D341Med (cell line): ENCODE data around the gene DRC1.
A peak's percentile ranks its signal among the peaks of the same experiment; 100 is the strongest.
"Not testable (repeated sequence)": the region's sequence is repeated elsewhere in the genome, so short reads cannot be mapped to it uniquely, and the experiment has no call there.

Experiments
- DNase-seq: peaks from one replicate; pipeline ENCODE4 v3.0.0; 2012; ENCODE audit warnings: low spot score

Gene DRC1

DNA sequence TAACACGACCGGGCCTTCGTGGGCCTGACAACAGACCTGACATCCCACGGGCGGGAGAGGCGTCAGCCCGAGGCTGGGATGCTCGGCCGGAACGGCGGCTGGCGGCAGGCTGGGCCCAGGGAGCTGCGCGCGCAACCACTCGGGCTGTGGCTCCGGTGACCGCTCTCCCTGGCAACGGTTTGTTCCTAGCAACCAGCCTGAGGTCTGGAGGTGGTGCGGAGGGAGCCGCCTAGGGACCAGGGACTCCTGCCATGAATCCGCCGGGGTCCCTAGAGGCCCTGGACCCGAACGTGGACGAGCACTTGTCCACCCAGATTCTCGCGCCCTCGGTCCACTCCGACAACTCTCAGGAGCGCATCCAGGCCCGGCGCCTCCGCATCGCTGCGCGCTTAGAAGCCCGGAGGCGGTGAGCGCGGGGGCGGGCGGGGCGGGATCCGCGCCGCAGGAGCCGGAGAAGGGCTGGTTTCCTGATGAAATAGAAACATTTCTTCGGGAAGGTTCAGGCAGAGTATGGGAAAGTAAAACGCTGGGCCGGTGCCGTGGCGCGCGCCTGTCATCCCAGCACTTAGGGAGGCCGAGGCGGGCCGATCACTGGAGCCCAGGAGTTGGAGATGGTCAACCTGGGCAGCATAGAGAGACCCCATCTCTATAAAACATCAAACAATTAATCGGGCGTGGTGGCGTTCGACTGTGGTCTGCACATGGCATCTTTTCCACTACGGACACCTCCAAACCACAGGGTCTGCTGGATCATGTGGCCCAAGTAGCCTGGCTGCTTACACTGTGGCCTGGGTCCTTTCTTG, at the start of gene DRC1:
Gene DRC1, plus strand, starts transcription at position 182 of the 803 bp plus-strand sequence. Its CDS starts 70 bp downstream, at position 252.
- DNase-seq, result peak; percentile 53

DNA sequence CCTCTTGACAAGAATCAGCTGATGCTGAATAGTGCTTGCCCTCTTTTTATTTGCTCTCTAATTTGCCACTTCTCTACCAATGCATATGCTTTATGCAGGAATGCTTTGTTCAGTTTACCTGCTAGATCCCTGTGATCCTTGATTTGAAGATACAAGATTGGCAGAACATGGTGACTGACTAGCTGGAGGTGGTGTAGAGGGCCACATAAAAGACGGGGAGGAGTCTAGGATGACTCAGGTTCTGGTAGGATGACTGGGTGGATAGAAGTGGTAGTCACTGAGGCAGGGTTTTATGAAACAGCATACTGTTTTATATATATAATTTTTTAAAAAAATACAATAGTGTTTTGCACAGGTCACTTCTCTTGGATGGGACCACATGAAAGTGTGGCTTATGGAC, 48.8 kb upstream of the DRC1 start:
- no peak for DNase-seq

GRCh38 chr2:26354469-26354868, 47.3 kb upstream of the DRC1 start:
- not testable (repeated sequence) for DNase-seq

DNA sequence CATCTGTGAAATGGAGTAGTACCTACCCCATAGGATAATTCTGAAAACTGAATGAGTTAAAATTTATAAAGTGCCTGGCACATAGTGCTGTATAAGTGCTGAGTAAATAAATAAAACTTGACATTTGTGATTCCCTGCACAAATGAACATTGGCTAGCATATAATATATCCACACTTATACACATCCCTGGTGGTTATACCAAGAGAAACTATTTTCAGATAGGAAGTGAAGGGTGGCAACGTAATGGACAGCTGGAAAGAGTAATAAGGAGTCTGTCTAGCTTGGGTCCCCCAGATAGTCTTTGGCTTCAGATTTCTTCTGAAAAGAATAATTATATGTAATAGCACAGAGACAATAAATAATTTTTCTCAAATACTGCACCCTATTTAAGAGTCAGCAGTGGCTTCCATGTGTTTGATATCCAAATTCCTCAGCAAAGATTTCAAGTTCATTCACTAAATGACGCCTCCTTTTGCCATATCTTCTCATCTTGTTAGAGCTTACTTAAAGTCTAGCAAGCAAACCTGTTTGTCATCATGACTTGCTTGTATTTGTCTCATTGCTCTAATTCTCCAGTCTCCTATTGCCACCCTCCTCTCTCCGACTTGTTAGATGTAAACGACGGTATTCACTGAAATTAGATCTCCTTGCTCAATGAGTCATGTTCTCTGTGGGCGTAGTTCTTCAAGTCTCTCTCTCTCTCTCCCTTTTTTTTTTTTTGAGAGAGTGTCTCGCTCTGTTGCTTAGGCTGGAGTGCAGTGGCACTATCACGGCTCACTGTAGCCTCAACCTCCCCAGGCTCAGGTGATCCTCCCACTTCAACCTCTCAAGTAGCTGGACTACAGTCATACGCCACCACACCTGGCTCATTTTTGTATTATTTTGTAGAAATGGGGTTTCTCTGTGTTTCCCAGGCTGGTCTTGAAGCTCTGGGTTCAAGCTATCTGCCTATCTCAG, 46.4 kb upstream of the DRC1 start:
- DNase-seq, result no peak

- DNase-seq, result no peak
These were observed 45.6 kb upstream of the DRC1 start for GRCh38 chr2:26356111-26356510.

- DNase-seq, result no peak
These were observed 44.9 kb upstream of the DRC1 start for GRCh38 chr2:26356771-26357170.

- DNase-seq, result no peak
These were observed 41.7 kb upstream of the DRC1 start for GRCh38 chr2:26359886-26360473.

- no peak for DNase-seq
These were observed 38.4 kb upstream of the DRC1 start for GRCh38 chr2:26363323-26363722.

DNA sequence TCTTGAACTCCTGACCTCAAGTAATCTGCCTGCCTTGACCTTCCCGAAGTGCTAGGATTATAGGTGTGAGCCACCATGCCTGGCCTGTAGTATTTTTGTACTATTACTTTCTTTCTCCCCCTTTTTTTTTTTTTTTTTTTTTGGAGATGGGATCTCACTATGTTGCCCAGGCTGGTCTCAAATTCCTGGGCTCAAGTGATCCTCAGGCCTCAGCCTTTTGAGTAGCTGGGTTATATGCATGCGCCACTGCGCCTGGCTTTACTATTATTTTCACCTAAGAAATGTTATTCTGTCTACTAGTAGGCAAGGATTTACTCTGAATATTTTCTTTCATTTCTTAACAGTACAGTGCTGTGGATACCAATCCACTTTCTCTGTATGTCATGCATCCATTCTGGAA, 37.8 kb upstream of the DRC1 start:
- DNase-seq, result no peak

GRCh38 chr2:26364669-26365068, 37.1 kb upstream of the DRC1 start:
- no peak for DNase-seq

GRCh38 chr2:26366957-26367356, 34.8 kb upstream of the DRC1 start:
- DNase-seq, result no peak

GRCh38 chr2:26369664-26370063, 32.1 kb upstream of the DRC1 start:
- not testable (repeated sequence) for DNase-seq

DNA sequence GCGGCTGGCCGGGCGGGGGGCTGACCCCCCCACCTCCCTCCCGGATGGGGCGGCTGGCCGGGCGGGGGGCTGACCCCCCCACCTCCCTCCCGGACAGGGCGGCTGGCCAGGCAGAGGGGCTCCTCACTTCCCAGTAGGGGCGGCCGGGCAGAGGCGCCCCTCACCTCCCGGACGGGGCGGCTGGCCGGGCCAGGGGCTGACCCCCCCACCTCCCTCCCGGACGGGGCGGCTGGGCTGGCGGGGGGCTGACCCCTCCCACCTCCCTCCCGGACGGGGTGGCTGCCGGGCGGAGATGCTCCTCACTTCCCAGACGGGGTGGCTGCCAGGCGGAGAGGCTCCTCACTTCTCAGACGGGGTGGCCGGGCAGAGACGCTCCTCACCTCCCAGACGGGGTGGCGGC, 30.8 kb upstream of the DRC1 start:
- not testable (repeated sequence) for DNase-seq

DNA sequence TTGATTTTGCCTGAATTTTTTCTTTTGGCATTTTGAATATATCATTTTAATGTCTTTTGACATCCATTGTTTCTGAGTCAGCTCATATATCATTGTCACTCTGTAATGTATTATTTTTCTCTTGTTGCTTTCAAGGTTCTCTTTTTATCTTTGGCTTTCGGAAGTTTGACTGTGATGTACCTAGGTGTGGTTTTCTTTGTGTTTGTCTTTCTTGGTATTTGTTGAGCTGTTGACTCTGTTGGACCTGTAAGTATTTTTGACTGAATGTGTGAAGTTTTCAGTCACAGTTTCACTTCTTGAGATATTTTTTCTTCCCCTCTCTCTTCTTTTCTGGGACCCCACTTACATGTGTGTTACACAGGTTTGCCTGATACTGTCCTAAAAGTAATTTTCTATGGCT, 24.9 kb upstream of the DRC1 start:
- DNase-seq, result no peak

DNA sequence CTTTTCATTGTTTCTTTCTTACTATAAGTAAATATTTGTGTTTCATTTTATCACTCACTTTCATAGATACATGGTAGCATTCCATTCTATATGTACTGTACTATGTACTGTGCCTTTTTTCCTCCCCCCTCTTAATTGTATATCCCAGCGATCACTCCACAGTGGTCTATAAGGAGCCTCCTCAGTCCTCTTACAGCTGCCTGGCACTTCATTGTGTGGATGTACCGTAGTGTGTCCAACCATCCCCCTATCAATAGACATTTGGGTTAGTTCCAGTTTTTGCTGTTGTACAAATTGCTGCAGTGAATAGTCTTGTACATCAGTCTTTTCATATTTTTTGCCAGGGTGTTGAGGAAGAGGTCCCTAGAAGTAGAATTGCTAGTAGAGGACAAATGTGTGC, 21.4 kb upstream of the DRC1 start:
- no peak for DNase-seq

- DNase-seq, result no peak
These were observed 19.2 kb upstream of the DRC1 start for GRCh38 chr2:26382564-26382963.

GRCh38 chr2:26384183-26384582, 17.5 kb upstream of the DRC1 start:
- DNase-seq, result no peak

GRCh38 chr2:26384597-26384996, 17.1 kb upstream of the DRC1 start:
- no peak for DNase-seq

- DNase-seq, result no peak
These were observed 14.5 kb upstream of the DRC1 start for GRCh38 chr2:26387189-26387588.

- DNase-seq, result no peak
These were observed 7.0 kb upstream of the DRC1 start for GRCh38 chr2:26394694-26395093.

DNA sequence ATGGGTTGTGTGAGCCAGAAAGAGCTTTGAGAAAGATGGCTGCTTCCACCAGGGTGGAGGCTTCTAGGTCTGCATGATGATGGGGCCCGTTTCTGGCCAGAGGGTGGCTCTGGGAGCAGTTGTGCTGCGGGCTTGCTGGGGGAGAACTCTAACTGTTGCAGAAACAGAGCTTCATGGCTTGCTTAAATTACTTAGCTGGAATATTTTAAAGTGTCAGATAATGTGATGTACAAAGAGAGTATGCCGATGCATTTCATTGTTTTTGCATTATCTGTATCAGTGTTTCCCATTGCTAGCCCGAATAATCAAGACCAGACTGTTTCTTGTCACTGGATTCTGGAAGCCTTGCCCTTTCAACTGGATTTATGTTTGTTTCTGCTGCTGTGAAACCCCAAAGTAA, 6.3 kb upstream of the DRC1 start:
- DNase-seq, result no peak

- no peak for DNase-seq
These were observed 4.9 kb upstream of the DRC1 start for GRCh38 chr2:26396734-26397298.
